ENCODE results near the gene ADIPOR2.

- TF ChIP-seq EZH2 (IDR thresholded peaks at IDR 0.05; ENCODE audit: low read length, missing control alignments) (no peak), CTCF (conservative IDR thresholded peaks at IDR 0.05 in 1 of 2, IDR thresholded peaks at IDR 0.05 in 1 of 2; ENCODE audit: low read depth in 1 of 2, low read length in 2 of 2) (no peak)
These were observed 15.1 kb downstream of the ADIPOR2 start for GRCh38 chr12:1705774-1706631.

Measured in fibroblast of lung (primary cell).